Endothelial cell of umbilical vein (primary cell): Measurements from ENCODE around the gene VPS45. TPM values are rescaled to one million over a fixed set of nuclear protein-coding genes. Genes with fewer than 3 reads are reported as not detected.
"Not testable (repeated sequence)": the region's sequence is repeated elsewhere in the genome, so short reads cannot be mapped to it uniquely, and the experiment has no call there.

Experiments
- BruUV-seq: library from RNA; stranded (reverse); fragments of 400-500 nt; replicated peaks from 2 replicates; lab custom pipeline; 2021; lab: Mats Ljungman, UMichigan
- CTCF ChIA-PET: fragments of 300-600, 350-600 bp; sonication (Branson Sonifier 250); formaldehyde crosslinking; loops from one replicate; lab custom pipeline; 2021; ENCODE audit warnings: antibody characterized with exemption, inconsistent platforms; lab: Charles Lee
- POLR2A ChIA-PET: fragments of 300-600, 350-600 bp; sonication (Branson Sonifier 250); formaldehyde crosslinking; loops from one replicate; lab custom pipeline; 2021; ENCODE audit warnings: antibody characterized with exemption, inconsistent platforms; lab: Charles Lee
- DNase-seq: peaks from one replicate; pipeline ENCODE4 v3.0.0-alpha.2; 2011; ENCODE audit warnings: low read depth, low spot score
- FAIRE-seq: peaks from 2 replicates; lab custom pipeline; 2011; peaks lifted over from hg19 to GRCh38; lab: Jason Lieb, UNC
- H2AFZ ChIP-seq: 2 replicates; pipeline ENCODE4 v1.6.0; 2012; ENCODE audit warnings: low read depth, low read length, control low read depth, inconsistent platforms
- H3K27ac ChIP-seq: 2 replicates; pipeline ENCODE4 v1.5.1; 2011; ENCODE audit warnings: low read depth, mild to moderate bottlenecking, control low read depth, low read length, moderate library complexity; ENCODE audit not compliant: insufficient read depth
- H3K27me3 ChIP-seq, 2 experiments: 2 replicates each; pipeline versions ENCODE4 v1.6.0 to v1.6.1; 2011; ENCODE audit warnings: low read length in 2 of 2, mixed read lengths in 1 of 2; ENCODE audit not compliant: control insufficient read depth in 2 of 2, insufficient read depth in 2 of 2
- H3K36me3 ChIP-seq, 2 experiments: 2 replicates in 1 of 2; 3 replicates in 1 of 2; pipeline ENCODE4 v1.5.1; 2011; ENCODE audit warnings: low read length in 2 of 2, mild to moderate bottlenecking in 1 of 2, moderate library complexity in 1 of 2; ENCODE audit not compliant: control insufficient read depth in 2 of 2, insufficient read depth in 2 of 2; ENCODE audit errors: extremely low read depth in 1 of 2
- H3K4me1 ChIP-seq: 3 replicates; pipeline ENCODE4 v1.5.1; 2011; ENCODE audit warnings: mild to moderate bottlenecking, low read length; ENCODE audit not compliant: control insufficient read depth, insufficient read depth; ENCODE audit errors: extremely low read depth
- H3K4me2 ChIP-seq: 2 replicates; pipeline ENCODE4 v1.6.1; 2011; ENCODE audit warnings: low read length, control low read depth, mixed read lengths; ENCODE audit not compliant: insufficient read depth
- H3K4me3 ChIP-seq, 3 experiments: fragments of 200-600 bp in 1 of 3; sonication (generic), shearing (Covaris generic) in 1 of 3; replicated peaks in 1 of 3; 2 replicates each; pipeline ENCODE4 v1.5.1; 2011 to 2016; ENCODE audit warnings: control low read depth in 3 of 3, low read length in 3 of 3, mild to moderate bottlenecking in 2 of 3, inconsistent platforms in 1 of 3, low read depth in 1 of 3, moderate library complexity in 1 of 3; ENCODE audit not compliant: insufficient read depth in 1 of 3
- H3K79me2 ChIP-seq: 2 replicates; pipeline ENCODE4 v1.6.0; 2012; ENCODE audit warnings: low read length, inconsistent platforms; ENCODE audit not compliant: control insufficient read depth, insufficient read depth
- H3K9ac ChIP-seq: replicated peaks from 2 replicates; pipeline ENCODE3; 2011; ENCODE audit warnings: low read length, control low read depth; ENCODE audit not compliant: insufficient read depth; ENCODE audit errors: extremely low read depth
- H3K9me1 ChIP-seq: replicated peaks from 3 replicates; pipeline ENCODE4 v1.6.0; 2011; ENCODE audit warnings: mild to moderate bottlenecking, low read length; ENCODE audit not compliant: control insufficient read depth, insufficient read depth; ENCODE audit errors: extremely low read depth
- H3K9me3 ChIP-seq: replicated peaks from 2 replicates; pipeline ENCODE4 v1.5.1; 2012; ENCODE audit warnings: low read length, inconsistent platforms; ENCODE audit not compliant: control insufficient read depth, insufficient read depth
- H4K20me1 ChIP-seq: replicated peaks from 2 replicates; pipeline ENCODE3; 2011; ENCODE audit warnings: mild to moderate bottlenecking, low read length; ENCODE audit not compliant: control insufficient read depth, insufficient read depth; ENCODE audit errors: extremely low read depth
- EZH2 ChIP-seq: IDR thresholded peaks from 2 replicates; pipeline ENCODE4 v1.6.1; 2012; ENCODE audit warnings: borderline replicate concordance, low read depth, mild to moderate bottlenecking, moderate library complexity, low read length, inconsistent platforms; ENCODE audit not compliant: severe bottlenecking
- FOS ChIP-seq: IDR thresholded peaks from 2 replicates; pipeline ENCODE4 v1.6.1; 2011; ENCODE audit warnings: mild to moderate bottlenecking, low read length, moderate library complexity, borderline replicate concordance; ENCODE audit not compliant: insufficient read depth
- GATA2 ChIP-seq: IDR thresholded peaks from 2 replicates; pipeline ENCODE4 v1.7.0; 2011; ENCODE audit warnings: low read depth, mild to moderate bottlenecking, moderate library complexity, mixed read lengths, low read length; ENCODE audit not compliant: insufficient read length, insufficient read depth
- POLR2A ChIP-seq: IDR thresholded peaks from 2 replicates; pipeline ENCODE4 v1.6.1; 2012; ENCODE audit warnings: low read depth, mild to moderate bottlenecking, control low read depth, low read length
- POLR2AphosphoS5 ChIP-seq: IDR thresholded peaks from 2 replicates; pipeline ENCODE4 v1.6.1; 2012; ENCODE audit warnings: low read depth, mild to moderate bottlenecking, control low read depth, low read length, moderate library complexity; ENCODE audit not compliant: insufficient read depth
- dilution Hi-C: fragments of 300-500 bp; cut with MboI; formaldehyde crosslinking; loops from one replicate; pipeline ENCODE4 v1.15.0; 2019; ENCODE audit warnings: low sequenced_read_pairs; ENCODE audit not compliant: extremely low pct_ligation_motif_present
- intact Hi-C: fragments of 100-400 bp; cut with micrococcal nuclease; formaldehyde crosslinking; loops from one replicate; pipeline ENCODE4 v1.10.0; 2022
- polyA plus RNA-seq, 4 experiments: library from polyadenylated mRNA; depleted of rRNA in 3 of 4; stranded (reverse) in 3 of 4; unstranded in 1 of 4; fragments of >200 nt; gene quantifications; 2 replicates each; pipeline versions ENCODE4 v1.2.1 to v1.2.3, GENCODE V29; 2011 to 2012; ENCODE audit warnings: missing spikeins in 1 of 4
- total RNA-seq: library from RNA; stranded (reverse); gene quantifications from 2 replicates; pipeline ENCODE4 v1.2.3, GENCODE V29; 2021

VPS45 gene
- total and polyA plus RNA-seq, 2 donors (not counting 3 experiments of a cell fraction or from before 2014, with no cell fraction given): 24.8 to 43.7 TPM

DNA sequence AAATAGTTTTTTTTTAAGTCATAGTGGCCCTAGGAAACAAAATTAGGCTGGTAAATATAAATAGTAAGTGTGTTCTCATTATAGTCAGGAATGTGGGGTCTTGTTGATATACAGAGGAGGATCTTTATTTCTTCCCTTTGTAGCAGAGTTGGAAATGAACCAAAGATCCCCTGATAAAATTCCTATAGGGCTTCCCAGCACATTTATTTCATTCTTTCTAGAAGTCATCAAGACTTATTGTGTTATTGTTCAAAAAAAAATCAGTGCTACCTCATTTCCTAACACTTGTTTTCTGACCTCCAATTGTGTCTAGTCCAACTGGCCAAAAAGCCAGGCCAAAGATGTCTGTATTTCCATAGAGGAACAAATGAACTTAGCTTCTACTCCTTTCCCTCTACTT, 74.5 kb downstream of the VPS45 start:
- peak overlapping the region in 1 of 3 experiments; percentile 22 for H3K4me3 ChIP-seq
- H3K27me3 ChIP-seq: no peaks in the 10 kb centered on the region
- peaks cover 37% of the 10 kb centered on the region for H3K4me1 ChIP-seq
- peak overlapping the region; percentile 91 for H3K27ac ChIP-seq
- no peak overlapping the region for H2AFZ ChIP-seq
- no peaks in the 10 kb centered on the region for H3K79me2 ChIP-seq
- peak overlapping the region; percentile 82 for H3K4me2 ChIP-seq
- ChIA-PET CTCF (interaction anchor here (0.7 to 2.2 kb wide), 9 partner anchors 8 to 69 kb away, joined by 3 to 8 read pairs (median 3); partner anchors contain the start of gene PLEKHO1), POLR2A (no interaction called here)
- FAIRE-seq (peak; percentile 79), DNase-seq (peak; percentile 90)
- no peaks in the 10 kb centered on the region for H4K20me1 ChIP-seq
- H3K9ac ChIP-seq: peak overlapping the region; percentile 66
- no peaks in the 10 kb centered on the region for H3K36me3 ChIP-seq
- dilution Hi-C loops (no loop called here), intact Hi-C loops (loop anchor here (1.0 kb wide), 3 partner anchors 9 to 132 kb away; partner anchors contain the start of gene OTUD7B)
- no peaks in the 10 kb centered on the region for H3K9me3 ChIP-seq
- H3K9me1 ChIP-seq: no peaks in the 10 kb centered on the region
- BruUV-seq: no TSS peak
- TF ChIP-seq FOS (peak; percentile 27), GATA2 (peak; percentile 88), POLR2A (no peak), POLR2AphosphoS5 (peak; percentile 25)

DNA sequence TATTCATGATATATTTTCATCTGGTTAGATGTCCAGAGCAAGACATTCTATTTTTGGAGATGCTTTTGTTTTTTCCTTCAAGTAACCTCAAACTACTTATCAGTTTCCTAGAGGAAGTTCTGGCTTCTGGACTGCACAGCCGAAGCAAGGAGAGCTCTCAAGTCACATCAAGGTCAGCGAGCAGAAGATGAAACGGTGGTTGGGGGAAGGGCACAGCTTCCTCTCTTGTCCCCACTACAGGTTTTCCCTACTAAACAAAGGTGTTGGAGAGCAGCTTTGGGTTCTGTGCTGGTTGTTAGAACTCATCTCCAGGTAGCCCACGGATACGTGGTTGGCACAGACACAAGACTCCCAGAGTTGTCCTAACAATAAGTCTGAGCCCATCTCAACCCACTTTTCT, 77.0 kb downstream of the VPS45 start:
- peak overlapping the region; percentile 48 for H3K4me2 ChIP-seq
- DNase-seq (peak; percentile 48), FAIRE-seq (peak; percentile 76)
- H3K79me2 ChIP-seq: no peaks in the 10 kb centered on the region
- no peak overlapping the region for H3K4me3 ChIP-seq
- no peaks in the 10 kb centered on the region for H3K36me3 ChIP-seq
- no peak overlapping the region for H3K9ac ChIP-seq
- H3K9me1 ChIP-seq: no peaks in the 10 kb centered on the region
- H3K27me3 ChIP-seq: no peaks in the 10 kb centered on the region
- H3K4me1 ChIP-seq: peaks cover 44% of the 10 kb centered on the region
- H3K9me3 ChIP-seq: no peaks in the 10 kb centered on the region
- ChIA-PET CTCF (interaction anchor here (1.1 to 2.3 kb wide), 2 partner anchors 24 to 46 kb away, joined by 3 to 5 read pairs; no protein-coding TSS in a partner anchor), POLR2A (no interaction called here)
- no peaks in the 10 kb centered on the region for H4K20me1 ChIP-seq
- dilution Hi-C loops (no loop called here), intact Hi-C loops (no loop called here)
- no peak overlapping the region for H2AFZ ChIP-seq
- BruUV-seq: no TSS peak
- no peak overlapping the region for H3K27ac ChIP-seq
- no peak for TF ChIP-seq EZH2

DNA sequence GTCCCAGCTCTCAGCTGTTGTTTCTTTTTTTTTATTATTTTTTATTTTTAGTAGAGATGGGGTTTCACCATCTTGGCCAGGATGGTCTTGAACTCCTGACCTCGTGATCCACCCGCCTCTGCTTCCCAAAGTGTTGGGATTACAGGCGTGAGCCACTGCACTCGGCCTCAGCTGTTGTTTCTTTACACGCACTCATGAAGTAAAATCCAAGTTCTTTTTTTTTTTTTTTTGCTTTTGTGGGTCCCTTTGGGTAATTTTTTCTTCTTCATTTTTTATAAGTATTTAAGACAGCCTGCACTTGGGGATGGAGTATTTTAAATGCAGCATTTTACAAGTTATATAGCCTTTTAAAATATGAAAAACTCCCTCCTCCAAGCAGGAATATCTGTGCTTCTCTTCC, 78.4 kb downstream of the VPS45 start:
- H3K27ac ChIP-seq, H3K36me3 ChIP-seq, dilution Hi-C loops, intact Hi-C loops, H3K9ac ChIP-seq, POLR2A ChIA-PET, DNase-seq, H3K27me3 ChIP-seq, H4K20me1 ChIP-seq, H2AFZ ChIP-seq, H3K4me3 ChIP-seq, FAIRE-seq, H3K9me3 ChIP-seq, H3K79me2 ChIP-seq, H3K9me1 ChIP-seq, H3K4me2 ChIP-seq, BruUV-seq: not testable (repeated sequence)
- peaks cover 44% of the 10 kb centered on the region for H3K4me1 ChIP-seq
- CTCF ChIA-PET: interaction anchor here (2.3 kb wide), 1 partner anchor 23 kb away, joined by 5 read pairs; no protein-coding TSS in a partner anchor
